Fibroblast of lung (primary cell): ENCODE results near the gene NAT8L. TPM values are rescaled to one million over a fixed set of nuclear protein-coding genes. Genes with fewer than 3 reads are reported as not detected.

Experiments used
- DNase-seq, 2 donors: peaks; one replicate each; pipeline versions ENCODE4 v3.0.0 to v3.0.0-alpha.2; 2010; ENCODE audit warnings: low read depth in 2 of 2
- H2AFZ ChIP-seq: 2 replicates; pipeline ENCODE4 v1.5.1; 2012; ENCODE audit warnings: low read length, control low read depth, inconsistent platforms
- H3K27ac ChIP-seq: 2 replicates; pipeline ENCODE4 v1.5.1; 2011; ENCODE audit warnings: low read length, control low read depth; ENCODE audit not compliant: insufficient read depth
- H3K27me3 ChIP-seq: 2 replicates; pipeline ENCODE4 v1.5.1; 2011; ENCODE audit warnings: mild to moderate bottlenecking, low read length; ENCODE audit not compliant: control insufficient read depth, insufficient read depth
- H3K36me3 ChIP-seq: 2 replicates; pipeline ENCODE4 v1.5.1; 2011; ENCODE audit warnings: low read length; ENCODE audit not compliant: control insufficient read depth, insufficient read depth
- H3K4me1 ChIP-seq: 2 replicates; pipeline ENCODE4 v1.5.1; 2011; ENCODE audit warnings: low read length; ENCODE audit not compliant: control insufficient read depth, insufficient read depth; ENCODE audit errors: extremely low read depth
- H3K4me2 ChIP-seq: 2 replicates; pipeline ENCODE4 v1.5.1; 2011; ENCODE audit warnings: low read length, control low read depth; ENCODE audit not compliant: insufficient read depth; ENCODE audit errors: extremely low read depth
- H3K4me3 ChIP-seq, 4 experiments: fragments of 200-600 bp in 1 of 4; sonication (generic) in 1 of 4; replicated peaks in 1 of 4; 2 replicates each; pipeline ENCODE4 v1.5.1; 2011 to 2016; ENCODE audit warnings: low read length in 4 of 4, low read depth in 3 of 4, mild to moderate bottlenecking in 3 of 4, control low read depth in 2 of 4, inconsistent platforms in 1 of 4, mixed read lengths in 1 of 4; ENCODE audit not compliant: insufficient read depth in 1 of 4; ENCODE audit errors: control extremely low read depth in 1 of 4
- H3K79me2 ChIP-seq: 2 replicates; pipeline ENCODE4 v1.5.1; 2012; ENCODE audit warnings: mild to moderate bottlenecking, low read length, inconsistent platforms; ENCODE audit not compliant: control insufficient read depth, insufficient read depth
- H3K9ac ChIP-seq: 2 replicates; pipeline ENCODE4 v1.5.1; 2011; ENCODE audit warnings: mild to moderate bottlenecking, low read length, control low read depth; ENCODE audit not compliant: insufficient read depth
- H3K9me3 ChIP-seq: 2 replicates; pipeline ENCODE4 v1.5.1; 2012; ENCODE audit warnings: low read depth, low read length; ENCODE audit not compliant: control insufficient read depth, insufficient read depth
- H4K20me1 ChIP-seq: 2 replicates; pipeline ENCODE4 v1.5.1; 2011; ENCODE audit warnings: low read length; ENCODE audit not compliant: control insufficient read depth, insufficient read depth; ENCODE audit errors: extremely low read depth
- CTCF ChIP-seq, 2 donors: IDR thresholded peaks in 1 of 2; conservative IDR thresholded peaks in 1 of 2; 1 replicate in 1 of 2; 2 replicates in 1 of 2; pipeline ENCODE4 v1.5.1; 2011 to 2012; ENCODE audit warnings: low read length in 2 of 2, control low read depth in 1 of 2, inconsistent platforms in 1 of 2, low read depth in 1 of 2, mild to moderate bottlenecking in 1 of 2
- EZH2 ChIP-seq: IDR thresholded peaks from 2 replicates; pipeline ENCODE4 v1.5.1; 2012; ENCODE audit warnings: low read length, control low read depth, mild to moderate bottlenecking; ENCODE audit errors: missing control alignments
- polyA plus RNA-seq, 2 donors: library from polyadenylated mRNA; depleted of rRNA in 1 of 2; stranded (reverse) in 1 of 2; unstranded in 1 of 2; fragments of >200 nt; gene quantifications; 2 replicates each; pipeline ENCODE4 v1.2.1, GENCODE V29; 2011 to 2012; ENCODE audit warnings: missing spikeins in 1 of 2
- total RNA-seq: library from RNA; depleted of rRNA; stranded (reverse); fragments of >200 nt; gene quantifications from 2 replicates; pipeline ENCODE4 v1.2.1, GENCODE V29; 2014

NAT8L gene
- total and polyA plus RNA-seq, 2 donors (not counting 1 experiment from before 2014, with no cell fraction given), result 0.01 to 0.17 TPM

- no peak overlapping the region for H3K27ac ChIP-seq
- no peak overlapping the region for H2AFZ ChIP-seq
- H3K4me2 ChIP-seq, result no peak overlapping the region
- H3K9me3 ChIP-seq, result no peaks in the 10 kb centered on the region
- no peak for DNase-seq
- H4K20me1 ChIP-seq, result no peaks in the 10 kb centered on the region
- no peak overlapping the region for H3K9ac ChIP-seq
- TF ChIP-seq EZH2 (no peak), CTCF (conservative IDR thresholded peaks at IDR 0.05 in 1 of 2, IDR thresholded peaks at IDR 0.05 in 1 of 2; ENCODE audit: low read depth in 1 of 2, low read length in 2 of 2) (no peak)
- no peaks in the 10 kb centered on the region for H3K27me3 ChIP-seq
- no peaks in the 10 kb centered on the region for H3K79me2 ChIP-seq
- no peaks in the 10 kb centered on the region for H3K4me1 ChIP-seq
- H3K4me3 ChIP-seq, result no peak overlapping the region
- H3K36me3 ChIP-seq, result no peaks in the 10 kb centered on the region
Measured at GRCh38 chr4:2079926-2080325, 20.8 kb downstream of the NAT8L start.

- no peak overlapping the region for H2AFZ ChIP-seq
Measured at GRCh38 chr4:2080429-2081300, 21.5 kb downstream of the NAT8L start.

GRCh38 chr4:2081540-2081939 lies 22.4 kb downstream of the NAT8L start:
- Histone ChIP-seq H3K27ac (no peak overlapping the region), H4K20me1 (no peaks in the 10 kb centered on the region), H3K79me2 (no peaks in the 10 kb centered on the region), H3K9me3 (no peaks in the 10 kb centered on the region), H3K4me1 (no peaks in the 10 kb centered on the region), H3K4me3 (no peak overlapping the region), H3K9ac (no peak overlapping the region), H2AFZ (no peak overlapping the region), H3K4me2 (no peak overlapping the region), H3K27me3 (no peaks in the 10 kb centered on the region), H3K36me3 (no peaks in the 10 kb centered on the region)
- TF ChIP-seq CTCF (conservative IDR thresholded peaks at IDR 0.05 in 1 of 2, IDR thresholded peaks at IDR 0.05 in 1 of 2; ENCODE audit: low read depth in 1 of 2, low read length in 2 of 2) (no peak), EZH2 (no peak)
- DNase-seq, result no peak

More at GRCh38 chr4:2080429-2081300, 21.5 kb downstream of the NAT8L start:
- Histone ChIP-seq H3K4me3 (no peak overlapping the region), H3K9ac (no peak overlapping the region), H3K9me3 (no peaks in the 10 kb centered on the region), H3K27me3 (no peaks in the 10 kb centered on the region), H3K36me3 (no peaks in the 10 kb centered on the region), H3K27ac (no peak overlapping the region), H3K79me2 (no peaks in the 10 kb centered on the region), H3K4me1 (no peaks in the 10 kb centered on the region), H4K20me1 (no peaks in the 10 kb centered on the region), H3K4me2 (no peak overlapping the region)
- DNase-seq, result no peak
- TF ChIP-seq EZH2, result no peak
- TF ChIP-seq CTCF (conservative IDR thresholded peaks at IDR 0.05 in 1 of 2, IDR thresholded peaks at IDR 0.05 in 1 of 2; ENCODE audit: low read depth in 1 of 2, low read length in 2 of 2), result no peak
